Measurements from ENCODE around the gene SETD7.
"Not testable (repeated sequence)": the region's sequence is repeated elsewhere in the genome, so short reads cannot be mapped to it uniquely, and the experiment has no call there.

- TF ChIP-seq CTCF (conservative IDR thresholded peaks at IDR 0.05; ENCODE audit: low read depth in 2 of 2); POLR2AphosphoS5 (IDR thresholded peaks at IDR 0.05; ENCODE audit: low read depth); NANOG (IDR thresholded peaks at IDR 0.05; ENCODE audit: borderline replicate concordance); ZNF114 (CRISPR knock-in tag; IDR thresholded peaks at IDR 0.05); REST (IDR thresholded peaks at IDR 0.05; ENCODE audit: unreplicated experiment); EZH2phosphoT487 (IDR thresholded peaks at IDR 0.05; ENCODE audit: unreplicated experiment); EZH2 (IDR thresholded peaks at IDR 0.05; ENCODE audit: low read depth, unreplicated experiment); ETS1 (IDR thresholded peaks at IDR 0.05); JUNB (IDR thresholded peaks at IDR 0.05; ENCODE audit: unreplicated experiment); STAT1 (IDR thresholded peaks at IDR 0.05; ENCODE audit: unreplicated experiment); ZNF331 (CRISPR knock-in tag; IDR thresholded peaks at IDR 0.05; ENCODE audit: low read depth): not testable (repeated sequence)
These were observed 108.9 kb downstream of the SETD7 start for GRCh38 chr4:139447078-139447477.
